Measurements from ENCODE around the gene RGS4.

The RGS4 gene

GRCh38 chr1:163119707-163120106 is 50.5 kb downstream of the RGS4 start:
- Histone ChIP-seq H3K27ac (no peak overlapping the region), H3K4me3 (ENCODE audit: low read depth, low read length) (no peak overlapping the region), H3K27me3 (replicated peaks) (no peaks in the 10 kb centered on the region), H3K36me3 (replicated peaks) (no peaks in the 10 kb centered on the region)
- TF ChIP-seq CTCF (IDR thresholded peaks at IDR 0.05; ENCODE audit: low read depth, low read length, missing control alignments), result no peak
- in situ Hi-C loops (cut with HindIII; ENCODE audit: low pct_ligation_motif_present, low sequenced_read_pairs), result no loop called here
- no peak for DNase-seq

GRCh38 chr1:163120372-163120771 is 51.2 kb downstream of the RGS4 start:
- Histone ChIP-seq H3K27me3 (replicated peaks) (no peaks in the 10 kb centered on the region), H3K36me3 (replicated peaks) (no peaks in the 10 kb centered on the region), H3K4me3 (ENCODE audit: low read depth, low read length) (no peak overlapping the region), H3K27ac (no peak overlapping the region)
- in situ Hi-C loops (cut with HindIII; ENCODE audit: low pct_ligation_motif_present, low sequenced_read_pairs), result no loop called here
- no peak for TF ChIP-seq CTCF (IDR thresholded peaks at IDR 0.05; ENCODE audit: low read depth, low read length, missing control alignments)
- no peak for DNase-seq

GRCh38 chr1:163124812-163125211 is 55.7 kb downstream of the RGS4 start:
- H3K27ac ChIP-seq, result no peak overlapping the region

More at GRCh38 chr1:163124812-163125211, 55.7 kb downstream of the RGS4 start:
- TF ChIP-seq CTCF (IDR thresholded peaks at IDR 0.05; ENCODE audit: low read depth, low read length, missing control alignments), result no peak
- Histone ChIP-seq H3K4me3 (ENCODE audit: low read depth, low read length) (no peak overlapping the region), H3K36me3 (replicated peaks) (no peaks in the 10 kb centered on the region), H3K27me3 (replicated peaks) (no peaks in the 10 kb centered on the region)
- DNase-seq, result no peak
- in situ Hi-C loops (cut with HindIII; ENCODE audit: low pct_ligation_motif_present, low sequenced_read_pairs), result no loop called here
